Activated CD8-positive, alpha-beta memory T cell treated with anti-CD3 and anti-CD28 coated beads for 36 hours (primary cell): ENCODE results near the gene GATB. TPM values are rescaled to one million over a fixed set of nuclear protein-coding genes. Genes with fewer than 3 reads are reported as not detected.

ENCODE experiments used
- CTCF ChIA-PET: fragments of 350-600 bp; sonication (Branson Sonifier 250); formaldehyde crosslinking; loops from one replicate; lab custom pipeline; 2021; ENCODE audit warnings: antibody characterized with exemption; lab: Charles Lee
- POLR2A ChIA-PET: fragments of 350-600 bp; sonication (Branson Sonifier 250); formaldehyde crosslinking; loops from one replicate; lab custom pipeline; 2021; ENCODE audit warnings: antibody characterized with exemption; lab: Charles Lee
- total RNA-seq, 2 experiments: library from RNA; stranded (reverse); gene quantifications; one replicate each; pipeline ENCODE4 v1.2.3, GENCODE V29; 2021

Gene GATB
- total RNA-seq, 2 experiments from 2014 or later = 25.7 to 30.0 TPM

DNA sequence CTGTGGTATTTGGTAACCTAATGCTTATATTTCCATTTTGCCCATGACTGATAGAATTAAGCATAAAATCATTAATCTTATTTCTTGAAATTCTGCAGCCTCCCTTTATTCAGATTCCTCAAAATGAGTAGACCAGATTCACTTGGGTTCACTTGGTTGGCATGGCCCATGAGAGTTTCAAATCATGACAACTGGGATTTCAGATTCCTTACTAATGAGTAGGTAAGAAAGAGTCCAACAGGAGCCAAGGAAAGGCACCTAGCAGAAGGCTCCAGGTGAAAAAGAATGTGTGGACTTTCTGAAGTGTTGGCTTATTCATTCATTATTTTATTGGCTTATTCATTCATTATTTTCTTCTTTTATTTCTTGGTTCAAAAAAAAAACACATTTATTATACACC, 27.2 kb upstream of the GATB start:
- ChIA-PET POLR2A (no interaction called here), CTCF (no interaction called here)

DNA sequence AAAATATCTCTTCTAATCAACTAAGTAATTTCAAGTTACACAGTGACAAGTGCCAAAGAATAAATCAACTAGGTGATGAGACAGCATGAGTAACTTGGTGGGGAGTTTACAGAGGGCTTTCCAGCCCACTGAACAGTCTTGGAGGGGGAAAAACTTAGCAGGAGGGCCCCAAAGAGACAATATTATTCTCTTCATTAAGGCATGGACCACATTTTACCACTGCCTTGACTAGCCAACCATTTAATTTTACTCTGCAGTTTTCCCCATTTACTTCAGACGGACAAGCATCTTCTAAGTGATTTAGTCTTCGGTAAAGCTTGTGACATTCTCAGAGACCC, 25.3 kb upstream of the GATB start:
- CTCF ChIA-PET = no interaction called here
- POLR2A ChIA-PET = no interaction called here

DNA sequence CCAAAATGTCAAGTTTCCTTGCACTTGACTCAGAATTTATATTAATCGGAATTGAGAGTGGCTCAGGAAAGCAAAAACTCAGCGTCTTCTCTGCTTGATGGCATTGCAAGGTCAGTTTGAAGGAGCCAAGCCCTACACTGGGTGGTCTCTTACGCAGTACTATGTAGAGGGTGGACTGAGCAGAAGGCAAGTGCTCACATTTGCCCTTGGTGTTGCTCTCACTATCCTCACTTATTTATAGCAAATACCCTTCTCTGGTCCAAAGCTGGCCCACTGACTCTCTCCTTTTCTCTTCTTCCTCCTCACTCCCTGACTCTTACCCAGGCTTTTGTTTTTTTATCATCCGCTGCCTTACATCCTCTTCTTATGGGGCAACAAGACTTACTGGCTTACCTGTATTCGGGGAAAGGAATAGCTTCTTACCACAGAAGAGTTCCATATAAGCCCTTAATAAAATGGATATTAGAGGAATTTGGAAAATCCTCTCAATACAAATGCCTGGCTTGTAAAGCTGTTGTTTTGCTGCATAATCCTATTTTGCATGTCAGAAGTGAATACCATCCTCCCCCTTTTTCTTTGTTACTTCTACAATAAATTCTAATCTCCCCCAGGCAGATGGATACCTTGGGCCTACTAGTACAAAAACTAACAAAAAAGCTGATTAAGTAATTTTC, 24.8 kb upstream of the GATB start:
- ChIA-PET CTCF (no interaction called here), POLR2A (no interaction called here)

DNA sequence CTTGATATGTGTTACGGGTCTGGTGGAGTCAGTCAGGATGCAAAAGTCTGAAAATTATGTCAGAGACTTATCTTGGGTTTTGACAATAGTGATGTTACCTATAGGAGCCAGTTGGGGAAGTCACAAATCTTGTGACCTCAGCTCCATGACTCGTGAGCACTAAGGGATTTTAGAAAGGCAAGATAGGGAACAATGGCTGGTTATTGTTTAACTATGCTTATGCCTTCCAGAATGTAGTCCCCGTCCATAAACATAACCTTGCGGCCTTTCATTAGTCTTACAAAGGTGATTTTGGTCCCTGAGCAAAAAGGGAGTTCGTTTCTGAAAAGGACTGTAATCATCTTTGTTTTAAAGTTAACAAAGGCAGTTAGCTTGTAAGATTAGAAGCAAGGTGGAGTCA, 23.9 kb upstream of the GATB start:
- POLR2A ChIA-PET = no interaction called here
- CTCF ChIA-PET = no interaction called here

DNA sequence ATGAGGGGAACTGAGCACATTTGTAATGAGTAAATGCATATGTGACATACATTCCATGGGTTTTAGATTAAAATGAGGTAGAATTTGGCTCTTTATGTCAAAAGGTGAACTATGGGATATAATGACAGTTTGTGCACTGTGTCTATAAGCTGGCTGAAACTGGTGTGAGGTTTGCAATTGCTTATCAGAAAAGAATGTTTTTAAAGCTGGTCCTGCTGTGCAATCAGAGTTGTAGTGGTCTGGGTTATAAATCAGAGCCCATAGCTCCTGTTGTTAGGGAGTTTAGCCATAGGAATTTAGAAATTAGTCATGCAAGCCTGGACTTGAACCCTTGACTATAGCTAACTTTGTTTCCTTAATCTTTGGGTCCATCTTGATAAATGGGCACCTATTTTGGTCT, 23.1 kb upstream of the GATB start:
- ChIA-PET CTCF (no interaction called here), POLR2A (no interaction called here)

DNA sequence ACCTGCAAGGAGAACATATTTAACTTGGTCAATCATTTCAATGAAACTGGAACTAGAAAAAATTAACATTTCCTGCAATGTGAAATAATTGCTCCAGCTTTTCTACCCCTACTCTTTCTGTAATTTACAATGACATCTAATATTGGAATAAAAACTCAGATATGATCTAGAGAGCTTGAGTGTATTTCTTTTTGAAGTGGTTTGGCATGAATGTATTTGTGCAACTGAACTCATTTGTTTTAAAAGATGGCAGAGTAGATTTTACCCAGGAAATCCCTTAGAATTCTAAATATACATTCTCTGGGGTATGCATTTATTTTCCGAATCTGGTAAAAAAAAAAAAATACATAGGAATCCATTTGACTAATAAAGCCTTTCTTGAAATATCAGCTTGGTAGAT, 21.5 kb upstream of the GATB start:
- CTCF ChIA-PET = no interaction called here
- POLR2A ChIA-PET = no interaction called here

DNA sequence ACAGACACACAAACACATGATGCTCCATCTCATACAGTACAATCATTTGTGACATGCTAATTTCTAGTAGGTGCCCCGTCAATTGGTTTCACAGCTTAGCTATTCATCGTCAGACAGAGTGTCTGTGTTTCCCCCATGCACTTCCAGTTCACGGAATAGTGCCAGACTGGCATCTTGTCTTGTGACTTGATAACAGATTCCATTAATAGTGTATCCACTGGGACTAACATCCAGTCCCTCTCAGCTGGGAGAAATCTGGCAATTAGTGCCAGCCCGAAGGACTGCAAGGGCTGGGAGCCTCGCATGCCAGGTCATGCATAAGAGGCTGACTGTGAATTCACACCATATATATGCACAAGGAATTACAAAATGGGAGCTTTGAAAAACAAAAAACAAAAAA, 20.2 kb upstream of the GATB start:
- POLR2A ChIA-PET = no interaction called here
- CTCF ChIA-PET = no interaction called here

DNA sequence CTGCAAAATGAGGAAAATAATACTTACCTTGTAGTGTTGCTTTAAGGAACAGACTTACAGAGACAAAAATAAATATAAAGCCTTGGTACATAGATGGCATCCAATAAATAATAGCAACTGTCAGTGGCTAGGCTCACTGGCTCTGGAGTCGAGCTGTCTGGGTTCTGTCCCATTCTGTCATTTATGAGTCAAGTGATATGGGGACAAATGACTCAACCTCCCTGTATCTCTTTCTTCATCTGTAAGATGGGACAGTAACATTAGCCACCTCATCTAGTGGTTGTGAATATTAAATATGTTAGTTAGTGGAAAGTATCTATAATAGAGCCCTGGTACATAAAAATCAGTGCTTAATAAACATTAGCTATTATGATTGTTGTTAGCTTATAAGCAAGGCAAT, 16.7 kb upstream of the GATB start:
- ChIA-PET CTCF (no interaction called here), POLR2A (no interaction called here)

DNA sequence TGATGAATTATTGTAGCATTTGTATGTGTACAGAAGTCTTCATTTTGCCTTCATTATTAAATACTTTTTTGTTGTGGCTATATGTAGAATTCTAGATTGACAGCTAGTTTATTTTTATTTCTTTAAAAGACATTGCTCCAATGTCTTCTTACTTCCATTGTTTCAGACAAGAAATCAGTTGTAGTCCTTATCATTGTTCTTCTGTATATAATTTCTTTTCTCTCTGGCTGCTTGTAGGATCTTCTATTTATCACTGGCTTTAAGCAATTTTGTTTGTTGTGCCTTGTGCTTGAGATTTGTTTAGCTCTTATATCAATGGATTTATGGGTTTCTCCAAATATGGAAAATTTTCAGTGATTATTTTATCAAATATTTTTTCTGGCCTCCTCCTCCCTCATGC, 13.5 kb upstream of the GATB start:
- POLR2A ChIA-PET = no interaction called here
- CTCF ChIA-PET = no interaction called here

DNA sequence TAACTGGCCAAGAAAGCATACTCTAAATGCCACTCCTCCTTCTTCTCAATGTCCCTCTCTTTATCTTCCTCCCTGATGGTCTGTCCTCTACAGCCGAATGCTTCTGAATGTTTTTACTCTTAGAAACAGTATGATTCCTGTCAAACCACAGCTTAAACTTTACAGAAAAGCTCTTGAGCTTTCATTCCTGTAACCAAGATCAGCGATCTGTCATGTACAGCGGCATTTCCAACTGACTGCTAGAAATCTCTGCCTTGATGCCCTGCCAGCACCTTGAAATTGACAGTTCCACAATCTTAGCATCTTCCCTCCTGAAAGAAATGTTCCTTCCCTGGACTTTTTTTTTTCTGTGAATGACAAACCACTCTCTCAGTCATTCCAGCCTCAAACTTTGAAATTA, 11.5 kb upstream of the GATB start:
- POLR2A ChIA-PET = no interaction called here
- CTCF ChIA-PET = no interaction called here

DNA sequence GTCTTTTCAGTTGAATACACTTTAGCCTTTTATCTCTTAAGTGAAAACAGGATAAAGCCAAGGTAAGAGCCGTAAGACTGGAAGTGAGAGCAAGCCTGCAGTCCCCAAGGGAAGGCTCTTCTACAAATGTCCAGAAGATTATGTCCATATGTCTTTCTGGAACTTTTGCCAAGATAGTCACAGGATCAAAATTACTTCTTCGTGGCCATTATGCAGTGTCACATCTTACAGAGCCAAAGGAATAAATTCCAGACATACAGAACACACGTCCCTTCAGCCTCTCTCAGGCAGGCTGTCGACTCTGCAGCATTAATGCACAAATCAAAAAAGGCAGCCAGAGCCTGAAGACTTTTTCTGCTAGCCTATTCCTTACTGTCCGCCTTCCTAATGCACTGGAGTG, 10.9 kb upstream of the GATB start:
- CTCF ChIA-PET = no interaction called here
- POLR2A ChIA-PET = no interaction called here

DNA sequence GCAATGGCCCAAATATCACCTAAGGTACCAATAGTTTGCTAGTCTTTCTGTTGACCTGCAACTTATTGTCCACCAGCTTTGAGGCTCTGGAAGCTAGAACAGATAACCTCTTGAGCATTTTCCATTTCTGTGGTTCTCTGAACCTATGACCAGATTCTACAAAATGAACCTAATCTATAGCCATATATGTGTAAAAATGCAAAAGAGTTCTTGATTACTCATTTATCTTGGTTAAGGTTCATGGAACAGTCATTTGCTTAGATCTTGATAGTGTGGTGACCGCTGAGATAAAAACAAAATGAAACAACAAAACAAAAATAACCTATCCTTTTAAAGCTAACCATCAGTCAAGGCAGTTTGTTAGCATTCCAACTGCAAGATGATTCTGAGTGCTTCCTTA, 9.3 kb upstream of the GATB start:
- ChIA-PET CTCF (no interaction called here), POLR2A (no interaction called here)

DNA sequence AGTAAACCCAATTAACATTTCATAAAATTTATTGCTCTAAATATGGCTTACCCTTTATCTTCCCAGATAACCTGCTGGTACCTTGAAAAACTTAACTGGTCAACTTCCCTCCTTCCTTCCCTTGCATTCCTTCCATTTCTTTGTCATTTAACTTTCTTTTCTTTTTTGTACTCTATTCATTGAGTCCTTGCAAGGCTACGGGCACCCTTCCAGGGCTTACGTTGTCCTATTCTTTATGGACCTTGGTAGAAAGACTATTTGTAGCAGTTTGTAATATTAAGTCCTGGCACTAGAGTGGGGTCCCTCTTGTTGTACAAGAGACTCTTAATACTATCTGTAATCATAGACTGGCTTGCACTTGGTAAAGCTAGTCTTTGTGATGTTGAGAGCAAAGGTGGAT, 8.0 kb upstream of the GATB start:
- ChIA-PET CTCF (no interaction called here), POLR2A (no interaction called here)

DNA sequence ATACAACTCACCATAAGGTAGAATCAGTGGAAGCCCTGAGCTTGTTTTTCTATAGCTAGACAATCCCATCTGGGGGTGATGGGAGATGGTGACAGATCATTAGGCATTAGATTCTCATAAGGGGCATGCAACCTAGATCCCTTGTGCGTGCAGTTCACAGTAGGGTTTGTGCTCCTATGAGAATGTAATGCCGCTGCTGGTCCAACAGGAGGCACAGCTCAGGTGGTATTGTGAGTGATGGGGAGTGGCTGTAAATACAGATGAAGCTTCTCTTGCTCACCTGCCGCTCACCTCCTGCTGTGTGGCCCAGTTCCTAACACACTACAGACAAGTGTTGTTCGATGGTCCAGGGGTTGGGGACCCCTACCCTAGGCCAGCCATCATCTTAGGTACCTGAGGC, 5.9 kb upstream of the GATB start:
- CTCF ChIA-PET = no interaction called here
- POLR2A ChIA-PET = no interaction called here

DNA sequence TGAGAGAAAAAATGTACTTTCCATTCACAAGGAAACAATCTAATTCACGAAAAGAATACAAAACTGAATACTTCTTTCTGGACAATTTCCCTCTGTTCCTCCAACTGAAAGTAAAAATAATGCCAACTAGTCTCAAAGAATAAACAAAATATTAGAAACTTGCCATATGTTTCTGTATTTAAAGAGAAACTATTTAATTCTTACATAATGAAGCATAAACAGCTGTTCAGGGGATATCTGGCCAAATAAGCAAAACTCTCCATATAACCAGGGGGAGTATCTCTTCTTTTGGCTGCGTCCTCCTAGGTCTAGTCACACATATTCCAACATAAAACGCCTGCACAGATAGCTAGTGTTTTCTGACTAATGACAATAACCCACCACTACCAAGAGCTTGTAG, 805 bp downstream of the GATB start:
- ChIA-PET CTCF (no interaction called here), POLR2A (interaction anchor here (0.6 kb wide), 2 partner anchors 148 to 652 kb away, joined by 3 to 9 read pairs; no protein-coding TSS in a partner anchor)

DNA sequence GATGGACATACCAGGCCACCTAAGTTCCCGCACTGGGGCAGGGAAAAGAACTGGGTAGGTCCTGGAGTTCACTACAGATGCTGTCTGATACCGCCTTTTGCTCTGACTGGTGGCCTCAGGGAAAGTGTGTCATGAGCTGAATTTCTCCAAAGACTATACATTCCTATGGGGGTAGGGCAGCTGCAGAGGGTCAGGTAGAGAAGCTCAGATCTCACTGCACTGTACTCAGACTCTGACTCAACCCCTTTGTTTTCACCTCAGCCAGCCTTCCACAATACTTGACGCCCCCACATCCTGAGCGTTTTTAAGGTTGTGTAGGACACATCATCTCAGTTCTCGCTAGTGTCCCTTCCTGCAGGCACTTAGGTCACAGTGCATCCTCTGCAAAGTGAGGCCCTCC, 7.8 kb downstream of the GATB start:
- CTCF ChIA-PET = no interaction called here
- POLR2A ChIA-PET = no interaction called here

DNA sequence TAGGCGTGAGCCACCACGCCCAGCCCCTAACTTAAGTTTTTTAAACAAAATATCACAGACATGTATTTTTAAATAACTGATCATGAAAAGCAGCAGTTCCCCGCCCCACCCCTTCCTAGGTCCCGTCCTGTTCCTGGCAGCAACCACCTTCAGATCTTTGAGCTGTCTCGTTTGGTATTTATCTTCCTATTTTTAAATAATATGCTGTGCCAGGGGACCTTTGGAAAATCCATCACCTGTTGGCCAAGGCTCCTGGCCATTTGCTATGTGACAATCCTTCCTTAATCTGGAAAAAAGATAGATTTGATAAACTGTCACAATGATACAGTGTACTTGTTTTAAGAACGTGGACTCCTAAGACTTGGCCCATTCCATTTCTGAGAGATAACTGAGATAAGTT, 10.7 kb downstream of the GATB start:
- CTCF ChIA-PET = no interaction called here
- POLR2A ChIA-PET = no interaction called here

DNA sequence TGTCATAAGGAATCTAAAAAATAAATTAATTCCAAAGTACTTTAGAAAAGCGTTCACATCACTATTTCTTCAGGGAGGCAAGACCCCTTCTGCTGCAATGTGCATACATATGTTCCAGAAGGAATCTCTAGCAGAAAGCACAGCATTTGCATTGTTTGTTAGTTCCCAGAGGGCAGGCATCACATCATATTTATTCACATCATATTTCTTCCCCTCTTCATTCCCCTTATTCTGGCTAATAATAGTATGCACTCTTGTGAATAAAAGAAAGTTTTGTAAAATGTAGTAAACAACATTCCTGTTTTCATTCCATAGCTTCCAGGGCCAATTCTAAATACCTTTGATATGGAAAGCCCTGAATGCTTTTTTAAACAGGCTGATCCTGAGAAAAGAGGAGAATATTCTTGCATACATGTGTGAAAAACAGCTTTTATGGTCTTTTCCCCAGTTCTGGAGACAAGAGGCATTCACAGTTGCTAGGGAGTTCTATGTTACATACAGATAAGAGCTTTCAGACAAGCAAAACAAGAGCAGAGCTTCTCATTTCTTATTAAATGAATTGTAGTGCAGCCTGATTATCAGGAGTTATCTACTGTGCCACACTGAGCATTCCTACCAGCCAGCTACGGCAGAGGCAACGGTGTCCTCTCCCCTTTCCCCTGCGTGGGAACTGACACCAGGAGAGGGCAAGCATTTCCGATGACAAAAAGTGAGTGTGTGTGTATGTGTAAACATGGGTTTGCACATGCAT, 15.2 kb downstream of the GATB start:
- ChIA-PET CTCF (no interaction called here), POLR2A (no interaction called here)

DNA sequence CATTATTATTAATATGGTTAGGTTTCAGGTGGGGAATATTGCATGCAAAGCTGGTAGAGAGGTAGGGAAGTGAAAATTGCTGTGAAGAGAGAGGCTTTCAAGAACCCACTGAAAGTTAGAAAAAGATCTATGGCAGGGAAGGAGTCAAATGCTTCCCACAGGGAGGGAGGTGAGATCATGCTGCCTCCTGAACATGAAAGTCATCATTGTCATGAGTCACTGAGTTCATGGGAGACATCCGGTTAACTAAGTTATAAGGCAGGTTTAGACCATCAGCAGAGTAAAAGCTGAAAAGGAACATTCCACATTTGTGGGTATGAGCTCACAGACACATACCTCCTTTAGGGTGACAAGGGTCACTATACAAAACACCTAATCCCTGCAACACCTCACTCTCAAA, 16.2 kb downstream of the GATB start:
- ChIA-PET POLR2A (no interaction called here), CTCF (no interaction called here)

DNA sequence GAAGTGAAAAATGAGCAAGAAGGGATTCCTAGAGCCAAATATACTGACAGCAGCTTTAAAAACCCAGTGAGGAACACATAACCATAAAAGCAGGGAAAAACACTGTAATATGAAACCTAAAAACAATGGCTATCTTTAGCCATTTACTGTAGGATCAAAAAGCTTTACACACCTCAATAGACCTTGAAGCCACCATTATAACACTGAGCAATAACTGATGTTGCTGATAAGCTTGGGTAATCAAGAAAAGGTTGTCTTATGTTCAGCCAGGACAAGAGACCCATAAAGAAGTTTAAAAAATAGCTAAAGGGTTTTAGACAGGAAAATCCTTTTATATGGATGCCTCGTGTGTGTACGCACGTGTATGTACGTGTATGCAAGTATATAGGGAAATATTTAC, 16.9 kb downstream of the GATB start:
- ChIA-PET POLR2A (no interaction called here), CTCF (no interaction called here)

DNA sequence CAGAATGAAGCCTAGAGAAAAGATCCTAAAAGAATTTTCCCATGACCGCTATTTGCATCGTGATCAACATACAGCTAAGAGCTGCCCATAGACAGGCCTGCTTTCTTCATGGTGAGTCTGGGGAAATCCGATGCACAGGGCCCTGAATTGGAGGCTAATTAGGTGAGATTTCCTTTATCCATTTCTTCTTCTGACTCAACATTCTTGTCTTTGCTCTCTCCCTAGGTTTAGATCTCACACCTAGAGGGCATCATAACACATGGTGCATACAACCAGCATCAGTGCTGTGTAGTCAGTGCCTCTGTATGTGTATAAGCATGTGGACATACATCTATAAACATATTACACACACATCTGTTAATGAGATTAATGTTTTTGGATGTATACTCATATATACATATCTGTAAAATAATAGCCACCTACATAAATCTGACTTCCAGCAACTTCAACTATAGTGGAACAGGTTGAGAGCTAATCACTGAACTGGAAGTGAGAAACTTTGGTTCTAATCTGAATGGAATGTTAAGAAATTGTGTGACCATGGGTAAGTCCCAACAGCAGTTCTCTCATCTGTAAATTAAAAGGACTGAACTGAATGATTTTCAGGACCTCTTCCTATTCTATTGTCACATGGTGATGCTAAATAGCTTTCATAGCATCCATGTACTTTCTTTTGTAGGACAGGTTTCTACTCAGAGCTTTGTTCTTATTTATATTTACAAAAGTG, 17.5 kb downstream of the GATB start:
- POLR2A ChIA-PET = no interaction called here
- CTCF ChIA-PET = no interaction called here
